H9 (cell line): ENCODE measurements around the gene TMEM271. TPM values are rescaled to one million over a fixed set of nuclear protein-coding genes. Genes with fewer than 3 reads are reported as not detected.

Experiments
- DNase-seq: peaks from one replicate; pipeline ENCODE4 v3.0.0-alpha.2; 2017
- H2AFZ ChIP-seq: one replicate; pipeline ENCODE4 v1.6.1; 2013; ENCODE audit warnings: mild to moderate bottlenecking, low read length, control low read depth, moderate library complexity
- H2AK5ac ChIP-seq: 2 replicates; pipeline ENCODE4 v1.6.1; 2013; ENCODE audit warnings: low read length, control low read depth, mixed read lengths; ENCODE audit not compliant: insufficient read length
- H2BK120ac ChIP-seq: one replicate; pipeline ENCODE4 v1.6.1; 2013; ENCODE audit warnings: low read depth, mild to moderate bottlenecking, low read length, control low read depth, inconsistent platforms; ENCODE audit not compliant: poor library complexity, severe bottlenecking
- H2BK12ac ChIP-seq: 2 replicates; pipeline ENCODE4 v1.6.1; 2013; ENCODE audit warnings: low read length, control low read depth, mixed read lengths, low read depth; ENCODE audit not compliant: insufficient read length
- H2BK15ac ChIP-seq: 2 replicates; pipeline ENCODE4 v1.6.1; 2013; ENCODE audit warnings: low read depth, low read length, control low read depth
- H2BK20ac ChIP-seq: one replicate; pipeline ENCODE4 v1.6.1; 2013; ENCODE audit warnings: low read depth, mild to moderate bottlenecking, low read length, control low read depth, inconsistent platforms; ENCODE audit not compliant: poor library complexity, severe bottlenecking
- H2BK5ac ChIP-seq: 2 replicates; pipeline ENCODE4 v1.6.1; 2013; ENCODE audit warnings: low read length, control low read depth, mixed read lengths; ENCODE audit not compliant: insufficient read length
- H3K14ac ChIP-seq: 2 replicates; pipeline ENCODE4 v1.6.1; 2013; ENCODE audit warnings: low read length, control low read depth; ENCODE audit not compliant: insufficient read depth
- H3K18ac ChIP-seq: 2 replicates; pipeline ENCODE4 v1.6.1; 2013; ENCODE audit warnings: low read depth, mild to moderate bottlenecking, mixed read lengths, low read length, control low read depth; ENCODE audit not compliant: insufficient read length
- H3K23ac ChIP-seq: 2 replicates; pipeline ENCODE4 v1.6.1; 2013; ENCODE audit warnings: low read length, control low read depth, mixed read lengths, low read depth; ENCODE audit not compliant: insufficient read length
- H3K23me2 ChIP-seq: 2 replicates; pipeline ENCODE4 v1.6.1; 2013; ENCODE audit warnings: low read depth, mild to moderate bottlenecking, mixed read lengths, low read length, control low read depth; ENCODE audit not compliant: insufficient read length, poor library complexity, severe bottlenecking
- H3K27ac ChIP-seq: 2 replicates; pipeline ENCODE4 v1.5.1; 2013; ENCODE audit warnings: low read length, control low read depth, mixed read lengths, low read depth; ENCODE audit not compliant: insufficient read length
- H3K27me3 ChIP-seq: 2 replicates; pipeline ENCODE4 v1.6.1; 2013; ENCODE audit warnings: low read length, control low read depth, inconsistent platforms; ENCODE audit not compliant: insufficient read depth
- H3K4ac ChIP-seq: 2 replicates; pipeline ENCODE4 v1.6.1; 2013; ENCODE audit warnings: low read depth, mild to moderate bottlenecking, control low read depth, inconsistent platforms, low read length, moderate library complexity
- H3K4me1 ChIP-seq: 2 replicates; pipeline ENCODE4 v1.6.1; 2013; ENCODE audit warnings: low read length, control low read depth, inconsistent platforms; ENCODE audit not compliant: insufficient read depth
- H3K4me2 ChIP-seq: 2 replicates; pipeline ENCODE4 v1.6.1; 2013; ENCODE audit warnings: low read length, control low read depth, mixed read lengths; ENCODE audit not compliant: insufficient read length, insufficient read depth
- H3K56ac ChIP-seq: 2 replicates; pipeline ENCODE4 v1.6.1; 2013; ENCODE audit warnings: low read depth, mild to moderate bottlenecking, mixed read lengths, low read length, control low read depth; ENCODE audit not compliant: insufficient read length
- H3K79me1 ChIP-seq: 2 replicates; pipeline ENCODE4 v1.6.1; 2013; ENCODE audit warnings: low read depth, mild to moderate bottlenecking, moderate library complexity, low read length, control low read depth, inconsistent platforms; ENCODE audit not compliant: insufficient read depth, poor library complexity, severe bottlenecking
- H3K79me2 ChIP-seq: 2 replicates; pipeline ENCODE4 v1.6.1; 2013; ENCODE audit warnings: low read length, control low read depth, inconsistent platforms; ENCODE audit not compliant: insufficient read depth
- H3K9ac ChIP-seq: 2 replicates; pipeline ENCODE4 v1.6.1; 2013; ENCODE audit warnings: low read length, control low read depth, mixed read lengths; ENCODE audit not compliant: insufficient read length; ENCODE audit errors: extremely low read depth
- H3K9me3 ChIP-seq: one replicate; pipeline ENCODE4 v1.6.1; 2013; ENCODE audit warnings: low read depth, low read length, inconsistent platforms; ENCODE audit not compliant: control insufficient read depth
- H3T11ph ChIP-seq: one replicate; pipeline ENCODE4 v1.6.1; 2013; ENCODE audit warnings: mild to moderate bottlenecking, low read length, control low read depth, inconsistent platforms
- H4K20me1 ChIP-seq: one replicate; pipeline ENCODE4 v1.6.1; 2013; ENCODE audit not compliant: control insufficient read depth, insufficient read length, insufficient read depth
- H4K5ac ChIP-seq: 2 replicates; pipeline ENCODE4 v1.6.1; 2013; ENCODE audit warnings: low read depth, mild to moderate bottlenecking, mixed read lengths, low read length, control low read depth; ENCODE audit not compliant: insufficient read length
- H4K8ac ChIP-seq: replicated peaks from 2 replicates; pipeline ENCODE4 v1.6.1; 2013; ENCODE audit warnings: low read length, control low read depth, mixed read lengths, low read depth; ENCODE audit not compliant: insufficient read length
- H4K91ac ChIP-seq: 2 replicates; pipeline ENCODE4 v1.6.1; 2013; ENCODE audit warnings: low read depth, mild to moderate bottlenecking, moderate library complexity, mixed read lengths, low read length, control low read depth; ENCODE audit not compliant: insufficient read length
- H3K27ac Mint-ChIP-seq, 3 experiments: 2 replicates in 2 of 3; 3 replicates in 1 of 3; pipeline ENCODE4 v1.8.0; 2020 to 2021; ENCODE audit warnings: mixed read lengths in 3 of 3, mild to moderate bottlenecking in 1 of 3, moderate library complexity in 1 of 3
- H3K27me3 Mint-ChIP-seq: 2 replicates; pipeline ENCODE4 v1.8.0; 2021; ENCODE audit warnings: low read depth, mild to moderate bottlenecking, moderate library complexity, mixed read lengths
- H3K36me3 Mint-ChIP-seq, 3 experiments: 2 replicates in 2 of 3; 3 replicates in 1 of 3; pipeline ENCODE4 v1.8.0; 2020 to 2021; ENCODE audit warnings: low read depth in 3 of 3, mixed read lengths in 3 of 3; ENCODE audit not compliant: insufficient read depth in 1 of 3
- H3K4me1 Mint-ChIP-seq, 2 experiments: 2 replicates each; pipeline ENCODE4 v1.8.0; 2020; ENCODE audit warnings: mixed read lengths in 2 of 2
- H3K4me3 Mint-ChIP-seq, 2 experiments: 2 replicates in 1 of 2; 3 replicates in 1 of 2; pipeline ENCODE4 v1.8.0; 2020 to 2021; ENCODE audit warnings: mild to moderate bottlenecking in 2 of 2, mixed read lengths in 2 of 2, moderate library complexity in 1 of 2
- H3K9me3 Mint-ChIP-seq, 2 experiments: 2 replicates in 1 of 2; 3 replicates in 1 of 2; pipeline ENCODE4 v1.8.0; 2020; ENCODE audit warnings: mild to moderate bottlenecking in 2 of 2, mixed read lengths in 2 of 2, moderate library complexity in 1 of 2
- WGBS: extraction: QIAGEN DNeasy Blood & Tissue Kit; methylation state at CpG from one replicate; pipeline ENCODE4 v1.1.7; 2013; ENCODE audit warnings: missing lambda C conversion rate, low lambda C conversion rate, mixed read lengths; ENCODE audit not compliant: insufficient read length; ENCODE audit errors: extremely low coverage; 5-methylcytosine and 5-hydroxymethylcytosine counted together
- total RNA-seq: library from RNA; stranded (reverse); gene quantifications from 2 replicates; pipeline ENCODE4 v1.2.1, GENCODE V29; 2021
- TF ChIP-seq, protein P1 (sequence below): fragments of 200-600 bp; sonication (generic); conservative IDR thresholded peaks from 3 replicates; pipeline ENCODE4 v1.8.0; 2021; ENCODE audit warnings: antibody characterized with exemption, mild to moderate bottlenecking

TMEM271 gene
- total RNA-seq, 1 experiment from 2014 or later: 0.09 TPM

GRCh38 chr4:590313-590841 is 14.3 kb upstream of the TMEM271 start:
- Histone ChIP-seq H3K14ac (no peak overlapping the region), H2BK15ac (no peak overlapping the region), H3T11ph (no peak overlapping the region), H3K4ac (no peak overlapping the region), H2BK12ac (no peak overlapping the region), H4K5ac (no peak overlapping the region), H3K9me3 (no peaks in the 10 kb centered on the region), H3K27ac (no peak overlapping the region), H3K56ac (no peak overlapping the region), H3K4me1 (no peaks in the 10 kb centered on the region), H4K8ac (no peak overlapping the region), H2BK120ac (no peak overlapping the region), H3K23ac (no peak overlapping the region), H2BK20ac (no peak overlapping the region), H4K91ac (no peak overlapping the region), H3K79me2 (no peaks in the 10 kb centered on the region), H3K18ac (no peak overlapping the region), H3K23me2 (no peaks in the 10 kb centered on the region), H3K4me2 (no peak overlapping the region), H3K9ac (no peak overlapping the region), H2BK5ac (no peak overlapping the region), H2AK5ac (no peak overlapping the region), H3K27me3 (no peaks in the 10 kb centered on the region), H3K79me1 (no peaks in the 10 kb centered on the region), H4K20me1 (no peaks in the 10 kb centered on the region), H2AFZ (no peak overlapping the region)
- DNase-seq: no peak
- H3K4me3 Mint-ChIP-seq: no peak overlapping the region
- peaks cover 0 to 5% of the 10 kb centered on the region in 2 experiments; a peak in 2 of 4 replicates for H3K4me1 Mint-ChIP-seq
- H3K9me3 Mint-ChIP-seq: peaks cover 9 to 12% of the 10 kb centered on the region in 2 experiments; a peak in 4 of 5 replicates
- TF ChIP-seq, protein P1, sequence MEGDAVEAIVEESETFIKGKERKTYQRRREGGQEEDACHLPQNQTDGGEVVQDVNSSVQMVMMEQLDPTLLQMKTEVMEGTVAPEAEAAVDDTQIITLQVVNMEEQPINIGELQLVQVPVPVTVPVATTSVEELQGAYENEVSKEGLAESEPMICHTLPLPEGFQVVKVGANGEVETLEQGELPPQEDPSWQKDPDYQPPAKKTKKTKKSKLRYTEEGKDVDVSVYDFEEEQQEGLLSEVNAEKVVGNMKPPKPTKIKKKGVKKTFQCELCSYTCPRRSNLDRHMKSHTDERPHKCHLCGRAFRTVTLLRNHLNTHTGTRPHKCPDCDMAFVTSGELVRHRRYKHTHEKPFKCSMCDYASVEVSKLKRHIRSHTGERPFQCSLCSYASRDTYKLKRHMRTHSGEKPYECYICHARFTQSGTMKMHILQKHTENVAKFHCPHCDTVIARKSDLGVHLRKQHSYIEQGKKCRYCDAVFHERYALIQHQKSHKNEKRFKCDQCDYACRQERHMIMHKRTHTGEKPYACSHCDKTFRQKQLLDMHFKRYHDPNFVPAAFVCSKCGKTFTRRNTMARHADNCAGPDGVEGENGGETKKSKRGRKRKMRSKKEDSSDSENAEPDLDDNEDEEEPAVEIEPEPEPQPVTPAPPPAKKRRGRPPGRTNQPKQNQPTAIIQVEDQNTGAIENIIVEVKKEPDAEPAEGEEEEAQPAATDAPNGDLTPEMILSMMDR: no peak
- no peaks in the 10 kb centered on the region for H3K36me3 Mint-ChIP-seq
- no CpG with 5 or more reads among the region's 12 CpGs for WGBS
- H3K27ac Mint-ChIP-seq: no peak overlapping the region
- H3K27me3 Mint-ChIP-seq: peaks cover 61% of the 10 kb centered on the region
